Activated naive CD8-positive, alpha-beta T cell treated with anti-CD3 and anti-CD28 coated beads, Interleukin-2, amount 10 ng/mL, durations not matched to agents 7 days and 5 days (primary cell): ENCODE results near the gene SMARCAD1. TPM values are rescaled to one million over a fixed set of nuclear protein-coding genes. Genes with fewer than 3 reads are reported as not detected.

Experiments
- ATAC-seq: fragments of 150-1000 bp; cut with Tn5 transposase; one replicate; pipeline ENCODE4 v1.10.0; 2021; ENCODE audit warnings: low read depth, moderate library complexity
- POLR2A ChIA-PET: fragments of 350-600 bp; sonication (Branson Sonifier 250); formaldehyde crosslinking; loops from one replicate; lab custom pipeline; 2021; ENCODE audit warnings: antibody characterized with exemption; lab: Charles Lee
- DNase-seq: peaks from one replicate; pipeline ENCODE4 v3.0.0; 2021
- H3K27ac Mint-ChIP-seq: one replicate; pipeline ENCODE4 v1.8.0; 2022; ENCODE audit warnings: mild to moderate bottlenecking, mixed read lengths
- H3K27me3 Mint-ChIP-seq: one replicate; pipeline ENCODE4 v1.8.0; 2022; ENCODE audit warnings: mild to moderate bottlenecking, moderate library complexity, mixed read lengths
- H3K36me3 Mint-ChIP-seq: one replicate; pipeline ENCODE4 v1.8.0; 2021; ENCODE audit warnings: mild to moderate bottlenecking, mixed read lengths
- H3K4me1 Mint-ChIP-seq: one replicate; pipeline ENCODE4 v1.8.0; 2021; ENCODE audit warnings: mixed read lengths
- H3K4me3 Mint-ChIP-seq: one replicate; pipeline ENCODE4 v1.8.0; 2022; ENCODE audit warnings: mild to moderate bottlenecking, moderate library complexity, mixed read lengths
- H3K9me3 Mint-ChIP-seq: one replicate; pipeline ENCODE4 v1.8.0; 2021; ENCODE audit warnings: mixed read lengths
- total RNA-seq, 2 experiments: library from RNA; stranded (reverse); gene quantifications; one replicate each; pipeline ENCODE4 v1.2.3, GENCODE V29; 2021

Gene SMARCAD1, protein sequence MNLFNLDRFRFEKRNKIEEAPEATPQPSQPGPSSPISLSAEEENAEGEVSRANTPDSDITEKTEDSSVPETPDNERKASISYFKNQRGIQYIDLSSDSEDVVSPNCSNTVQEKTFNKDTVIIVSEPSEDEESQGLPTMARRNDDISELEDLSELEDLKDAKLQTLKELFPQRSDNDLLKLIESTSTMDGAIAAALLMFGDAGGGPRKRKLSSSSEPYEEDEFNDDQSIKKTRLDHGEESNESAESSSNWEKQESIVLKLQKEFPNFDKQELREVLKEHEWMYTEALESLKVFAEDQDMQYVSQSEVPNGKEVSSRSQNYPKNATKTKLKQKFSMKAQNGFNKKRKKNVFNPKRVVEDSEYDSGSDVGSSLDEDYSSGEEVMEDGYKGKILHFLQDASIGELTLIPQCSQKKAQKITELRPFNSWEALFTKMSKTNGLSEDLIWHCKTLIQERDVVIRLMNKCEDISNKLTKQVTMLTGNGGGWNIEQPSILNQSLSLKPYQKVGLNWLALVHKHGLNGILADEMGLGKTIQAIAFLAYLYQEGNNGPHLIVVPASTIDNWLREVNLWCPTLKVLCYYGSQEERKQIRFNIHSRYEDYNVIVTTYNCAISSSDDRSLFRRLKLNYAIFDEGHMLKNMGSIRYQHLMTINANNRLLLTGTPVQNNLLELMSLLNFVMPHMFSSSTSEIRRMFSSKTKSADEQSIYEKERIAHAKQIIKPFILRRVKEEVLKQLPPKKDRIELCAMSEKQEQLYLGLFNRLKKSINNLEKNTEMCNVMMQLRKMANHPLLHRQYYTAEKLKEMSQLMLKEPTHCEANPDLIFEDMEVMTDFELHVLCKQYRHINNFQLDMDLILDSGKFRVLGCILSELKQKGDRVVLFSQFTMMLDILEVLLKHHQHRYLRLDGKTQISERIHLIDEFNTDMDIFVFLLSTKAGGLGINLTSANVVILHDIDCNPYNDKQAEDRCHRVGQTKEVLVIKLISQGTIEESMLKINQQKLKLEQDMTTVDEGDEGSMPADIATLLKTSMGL
- total RNA-seq, result 10 to 100 TPM; 26.1 to 27.7 TPM

DNA sequence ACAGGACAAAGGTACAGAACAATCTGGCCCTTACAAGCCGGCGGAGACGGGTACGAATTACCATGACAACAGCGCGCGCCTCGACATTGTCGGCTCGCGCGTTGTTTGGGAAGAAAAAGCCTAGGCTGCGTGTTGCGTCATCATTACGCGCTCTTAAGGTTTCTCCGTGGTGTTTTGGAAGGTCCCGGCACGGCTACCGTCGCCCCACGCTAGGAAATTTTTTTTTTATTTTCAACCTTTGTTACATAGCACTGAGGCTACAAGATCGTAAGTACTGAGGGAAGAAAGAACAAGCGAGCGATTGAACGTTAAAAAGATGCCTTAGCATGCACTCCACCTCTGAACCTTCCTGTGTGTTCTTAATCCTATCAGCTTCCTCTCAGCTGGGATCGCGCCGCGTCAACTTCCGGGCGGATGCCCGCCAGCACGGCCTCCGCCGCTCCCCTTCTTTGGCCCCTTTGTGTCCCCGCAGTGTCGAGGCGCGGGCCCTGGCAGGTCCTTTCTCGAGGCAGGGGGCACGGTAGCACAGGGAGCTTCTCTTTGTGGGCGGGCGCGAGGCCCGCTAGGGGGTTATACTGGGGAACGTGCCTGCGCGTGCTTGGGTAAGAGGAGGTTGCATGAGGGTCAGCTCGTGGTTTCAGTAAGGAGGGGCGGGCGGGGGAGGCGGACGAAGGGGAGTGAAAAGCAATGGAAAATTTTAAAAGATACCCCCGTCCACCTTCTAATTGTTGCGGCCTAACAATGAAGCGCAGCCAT, at the start of gene SMARCAD1:
Gene SMARCAD1 (plus strand): TSS at position 397 of the 756 bp plus-strand sequence. CDS start 530 bp downstream, outside the sequence.
- Mint-ChIP-seq H3K27me3 (peaks cover 5% of the 10 kb centered on the region), H3K27ac (peak within 1 kb of the TSS; percentile 98), H3K9me3 (no peaks in the 10 kb centered on the region), H3K36me3 (peaks cover 20% of the 10 kb centered on the region), H3K4me1 (peaks cover 28% of the 10 kb centered on the region), H3K4me3 (peak within 1 kb of the TSS; percentile 94)
- DNase-seq, result peak; percentile 84
- ATAC-seq, result peak; percentile 97
- POLR2A ChIA-PET, result interaction anchor here (0.7 kb wide), 1 partner anchor 10 kb away, joined by 3 read pairs; no protein-coding TSS in a partner anchor

DNA sequence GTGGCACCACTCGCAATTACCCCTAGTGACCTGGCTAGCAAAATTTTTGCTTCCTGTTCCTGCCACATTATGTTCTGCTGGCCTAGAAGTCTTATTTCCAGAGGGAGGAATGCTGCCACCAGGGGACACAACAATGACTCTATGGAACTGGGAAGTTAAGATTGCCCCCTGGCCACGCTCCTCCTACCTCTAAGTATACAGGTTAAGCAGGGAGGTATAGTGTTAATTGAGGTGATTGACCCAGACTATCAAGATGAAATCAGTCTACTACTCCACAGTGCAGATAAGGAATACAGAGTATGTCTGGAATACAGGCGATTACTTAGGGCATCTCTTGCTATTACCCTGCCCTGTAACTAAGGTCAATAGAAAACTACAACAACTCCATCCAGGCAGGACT, 48.8 kb upstream of the SMARCAD1 start:
- POLR2A ChIA-PET, result no interaction called here
- H3K9me3 Mint-ChIP-seq, result no peaks in the 10 kb centered on the region
- no peaks in the 10 kb centered on the region for H3K36me3 Mint-ChIP-seq
- no peak overlapping the region for H3K27ac Mint-ChIP-seq
- H3K4me3 Mint-ChIP-seq, result no peak overlapping the region
- ATAC-seq (no peak), DNase-seq (no peak)
- H3K4me1 Mint-ChIP-seq, result no peaks in the 10 kb centered on the region
- H3K27me3 Mint-ChIP-seq, result no peaks in the 10 kb centered on the region

DNA sequence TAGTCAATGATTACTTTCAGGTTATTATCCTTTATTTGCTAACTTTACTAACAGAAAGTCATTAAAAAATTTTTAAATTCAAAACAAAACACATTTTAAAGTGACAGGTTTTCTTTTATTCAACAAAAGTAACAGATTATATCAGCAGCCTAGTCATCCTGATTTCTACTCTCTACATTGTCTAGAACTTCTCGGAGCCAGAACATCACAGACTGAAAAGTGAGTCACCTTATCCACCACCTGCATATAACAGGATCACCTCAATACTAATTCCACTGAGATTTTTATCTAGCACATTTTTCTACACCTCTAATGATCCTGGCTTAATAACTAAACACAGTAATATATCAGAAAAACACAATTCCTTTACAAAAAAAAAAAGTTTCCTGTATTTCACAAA, 47.9 kb upstream of the SMARCAD1 start:
- Mint-ChIP-seq H3K27me3 (no peaks in the 10 kb centered on the region), H3K27ac (no peak overlapping the region), H3K9me3 (no peaks in the 10 kb centered on the region), H3K4me1 (no peaks in the 10 kb centered on the region), H3K4me3 (no peak overlapping the region), H3K36me3 (no peaks in the 10 kb centered on the region)
- ATAC-seq (no peak), DNase-seq (no peak)
- POLR2A ChIA-PET, result no interaction called here

DNA sequence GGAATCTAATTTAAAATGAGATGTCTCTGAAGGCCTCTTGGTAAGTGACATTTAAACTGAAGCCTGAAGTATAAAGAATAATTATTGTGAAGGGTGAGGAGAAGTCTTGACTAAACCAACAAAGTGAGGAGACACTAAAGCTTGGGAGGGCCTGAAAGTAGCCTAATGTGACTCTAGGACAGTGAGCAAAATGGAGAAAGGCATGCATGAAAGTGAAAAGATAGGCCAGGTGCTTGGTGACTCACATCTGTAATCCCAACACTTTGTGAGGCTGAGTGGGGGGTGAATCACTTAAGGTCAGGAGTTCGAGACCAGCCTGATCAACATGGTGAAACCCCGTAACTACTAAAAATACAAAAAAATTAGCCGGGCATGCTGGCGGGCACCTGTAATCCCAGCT, 46.9 kb upstream of the SMARCAD1 start:
- no peak for ATAC-seq
- Mint-ChIP-seq H3K27ac (no peak overlapping the region), H3K4me3 (no peak overlapping the region), H3K9me3 (no peaks in the 10 kb centered on the region), H3K4me1 (no peaks in the 10 kb centered on the region), H3K27me3 (no peaks in the 10 kb centered on the region), H3K36me3 (no peaks in the 10 kb centered on the region)
- POLR2A ChIA-PET, result no interaction called here
- DNase-seq, result no peak

DNA sequence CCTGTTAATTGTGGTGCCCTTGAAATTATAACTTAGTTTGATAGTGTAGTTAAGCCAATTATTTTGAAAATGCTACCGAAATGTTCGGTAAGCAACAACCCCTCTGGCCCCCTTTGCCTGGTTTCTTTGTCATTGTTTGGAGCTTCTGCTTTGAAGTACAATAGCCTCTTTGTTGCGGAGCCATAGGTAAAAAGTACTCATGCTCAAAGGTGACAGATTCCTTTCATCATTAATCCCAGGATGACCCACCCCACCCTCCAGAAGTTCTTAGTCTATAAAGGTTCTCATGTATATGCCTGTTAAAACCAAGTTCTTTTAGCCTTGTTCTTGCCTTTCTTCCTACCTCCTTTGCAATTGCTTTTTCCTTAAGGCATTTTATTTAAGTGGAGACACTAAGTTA, 42.4 kb upstream of the SMARCAD1 start:
- H3K9me3 Mint-ChIP-seq, result peaks cover 1% of the 10 kb centered on the region
- no peaks in the 10 kb centered on the region for H3K4me1 Mint-ChIP-seq
- no peak for DNase-seq
- no peak overlapping the region for H3K27ac Mint-ChIP-seq
- no peak overlapping the region for H3K4me3 Mint-ChIP-seq
- ATAC-seq, result no peak
- POLR2A ChIA-PET, result no interaction called here
- no peaks in the 10 kb centered on the region for H3K27me3 Mint-ChIP-seq
- no peaks in the 10 kb centered on the region for H3K36me3 Mint-ChIP-seq

DNA sequence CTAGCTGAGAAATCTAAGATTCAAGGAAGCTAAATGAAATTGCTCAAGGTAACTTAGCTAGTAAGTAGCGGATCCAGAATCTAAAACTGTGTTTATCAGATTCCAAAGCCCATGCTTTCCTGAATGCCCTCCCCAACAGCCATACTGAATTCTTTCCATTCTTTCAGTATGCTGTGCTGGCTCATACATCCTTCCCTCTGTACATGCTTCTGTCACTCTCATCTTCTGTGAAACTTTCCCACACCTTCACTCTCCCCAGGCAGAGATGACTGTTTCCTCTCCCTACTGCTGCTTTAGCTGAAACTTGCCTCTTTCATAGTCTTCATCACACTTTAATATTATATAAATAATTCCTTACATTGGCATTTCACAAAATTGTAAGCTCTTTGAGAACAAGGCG, 39.3 kb upstream of the SMARCAD1 start:
- Mint-ChIP-seq H3K27ac (no peak overlapping the region), H3K9me3 (peaks cover 1% of the 10 kb centered on the region), H3K36me3 (no peaks in the 10 kb centered on the region), H3K27me3 (no peaks in the 10 kb centered on the region), H3K4me3 (no peak overlapping the region), H3K4me1 (no peaks in the 10 kb centered on the region)
- POLR2A ChIA-PET, result no interaction called here
- no peak for ATAC-seq
- no peak for DNase-seq

DNA sequence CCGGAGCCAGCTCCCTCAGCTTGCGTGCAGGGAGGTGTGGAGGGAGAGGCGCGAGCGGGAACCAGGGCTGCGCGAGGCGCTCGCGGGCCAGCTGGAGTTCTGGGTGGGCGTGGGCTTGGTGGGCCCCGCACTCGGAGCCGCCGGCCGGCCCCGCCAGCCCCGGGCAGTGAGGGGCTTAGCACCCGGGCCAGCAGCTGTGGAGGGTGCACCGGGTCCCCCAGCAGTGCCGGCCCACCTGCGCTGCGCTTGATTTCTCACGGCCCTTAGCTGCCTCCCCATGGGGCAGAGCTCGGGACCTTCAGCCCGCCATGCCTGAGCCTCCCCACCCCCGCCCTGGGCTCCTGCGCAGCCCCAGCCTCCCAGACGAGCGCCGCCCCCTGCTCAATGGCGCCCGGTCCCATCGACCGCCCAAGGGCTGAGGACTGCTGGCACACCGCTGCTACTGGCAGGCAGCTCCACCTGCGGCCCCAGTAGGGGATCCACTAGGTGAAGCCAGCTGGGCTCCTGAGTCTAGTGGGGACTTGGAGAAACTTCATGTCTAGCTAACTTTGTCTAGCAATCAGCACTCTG, 37.8 kb upstream of the SMARCAD1 start:
- Mint-ChIP-seq H3K27me3 (no peaks in the 10 kb centered on the region), H3K36me3 (no peaks in the 10 kb centered on the region), H3K27ac (no peak overlapping the region), H3K4me1 (no peaks in the 10 kb centered on the region), H3K9me3 (peaks cover 1% of the 10 kb centered on the region), H3K4me3 (no peak overlapping the region)
- DNase-seq, result no peak
- ATAC-seq, result no peak
- POLR2A ChIA-PET, result no interaction called here

DNA sequence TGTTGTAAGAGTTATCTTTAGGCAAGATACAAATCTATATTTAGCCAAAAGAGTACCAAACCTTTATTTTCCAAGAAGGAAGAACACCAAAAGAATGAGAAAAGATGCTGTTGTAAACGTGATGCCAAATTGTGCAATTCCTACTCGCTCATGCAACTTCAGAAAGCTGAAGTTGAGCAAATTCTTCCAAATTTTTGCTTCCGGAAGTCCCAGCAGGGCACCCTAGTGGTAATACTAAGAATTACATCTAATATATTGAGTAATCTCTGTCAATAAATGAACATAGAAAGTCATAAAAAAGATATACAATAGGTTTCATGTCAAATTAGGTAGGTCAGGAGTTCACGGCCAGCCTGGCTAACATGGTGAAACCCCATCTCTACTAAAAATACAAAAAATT, 36.0 kb upstream of the SMARCAD1 start:
- Mint-ChIP-seq H3K4me3 (no peak overlapping the region), H3K27me3 (no peaks in the 10 kb centered on the region), H3K9me3 (peaks cover 1% of the 10 kb centered on the region), H3K27ac (no peak overlapping the region), H3K4me1 (no peaks in the 10 kb centered on the region), H3K36me3 (no peaks in the 10 kb centered on the region)
- ATAC-seq, result no peak
- no peak for DNase-seq
- POLR2A ChIA-PET, result no interaction called here

DNA sequence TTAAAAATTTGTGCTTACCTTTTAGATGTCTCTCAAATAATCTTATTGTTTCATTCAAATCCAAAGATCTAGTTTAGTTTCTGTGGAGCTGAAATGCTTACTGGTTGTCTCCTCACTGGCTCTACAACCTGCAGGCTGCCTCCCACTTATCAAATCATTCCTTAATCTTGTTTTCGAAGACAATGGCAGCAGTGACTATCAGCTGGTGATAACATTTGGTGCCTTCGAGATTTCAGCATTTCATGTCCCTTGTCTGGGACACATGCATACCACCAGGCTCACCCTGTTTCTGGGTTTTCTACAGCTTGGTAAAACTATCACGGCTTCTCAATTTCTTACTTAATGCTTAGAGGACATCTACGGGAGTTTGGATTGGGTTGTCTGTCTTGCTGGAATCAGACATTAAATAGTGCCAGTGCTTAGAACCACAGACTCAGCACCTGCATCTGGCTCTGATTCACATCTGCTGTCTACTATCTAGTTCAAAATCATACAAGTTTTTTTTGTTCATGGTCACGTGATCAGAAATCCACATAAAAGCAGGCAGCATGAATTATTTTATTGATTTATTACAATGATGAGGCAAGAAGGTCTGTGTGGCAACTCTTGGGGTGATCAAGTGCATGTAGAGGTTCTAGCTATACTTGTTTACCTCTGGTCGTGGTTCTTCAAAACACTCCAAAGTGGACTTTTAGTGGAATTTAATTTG, 32.0 kb upstream of the SMARCAD1 start:
- Mint-ChIP-seq H3K9me3 (no peaks in the 10 kb centered on the region), H3K27ac (no peak overlapping the region), H3K4me3 (no peak overlapping the region), H3K4me1 (no peaks in the 10 kb centered on the region), H3K36me3 (no peaks in the 10 kb centered on the region), H3K27me3 (no peaks in the 10 kb centered on the region)
- POLR2A ChIA-PET, result no interaction called here
- DNase-seq, result no peak
- no peak for ATAC-seq

DNA sequence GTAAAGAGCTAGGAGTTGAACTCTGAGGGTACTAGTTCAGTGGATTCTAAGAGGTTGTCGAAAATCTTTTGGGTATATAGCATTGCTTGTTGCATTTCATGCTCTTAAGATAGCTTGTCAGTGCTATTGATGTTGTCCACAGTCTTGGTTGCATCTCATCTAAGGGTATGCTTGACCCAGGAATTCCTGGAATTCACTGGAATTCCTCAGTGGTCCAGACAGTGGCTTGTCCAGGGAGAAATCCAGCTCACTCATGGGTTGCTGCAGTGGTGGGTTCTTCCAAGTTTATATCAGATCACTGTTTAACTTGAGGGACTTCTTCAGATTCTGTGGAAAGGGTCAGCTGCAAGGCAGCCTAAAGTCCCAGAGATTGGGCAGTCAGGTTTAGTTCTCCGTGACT, 29.8 kb upstream of the SMARCAD1 start:
- Mint-ChIP-seq H3K27ac (no peak overlapping the region), H3K4me3 (no peak overlapping the region), H3K4me1 (no peaks in the 10 kb centered on the region), H3K27me3 (peaks cover under 1% of the 10 kb centered on the region), H3K9me3 (no peaks in the 10 kb centered on the region), H3K36me3 (no peaks in the 10 kb centered on the region)
- POLR2A ChIA-PET, result no interaction called here
- DNase-seq (no peak), ATAC-seq (no peak)

DNA sequence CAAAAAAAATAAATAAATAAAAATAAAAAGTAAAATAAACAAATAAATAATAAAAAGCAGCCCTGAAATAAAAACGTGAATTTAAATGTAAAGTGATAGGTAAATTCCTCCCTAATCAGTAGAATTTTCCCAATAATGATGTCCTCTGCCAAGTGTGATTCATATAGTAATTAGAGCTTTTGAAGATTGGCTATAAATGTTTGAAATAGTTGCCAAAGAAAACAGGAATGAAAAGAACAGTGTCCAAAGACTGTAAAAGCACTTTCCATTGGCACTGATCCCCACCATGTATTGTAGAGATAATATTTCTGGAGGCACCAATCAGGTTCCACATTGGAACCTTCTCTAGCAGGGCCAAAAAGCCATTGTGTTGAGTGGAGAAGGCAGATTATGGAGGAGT, 25.9 kb upstream of the SMARCAD1 start:
- POLR2A ChIA-PET, result no interaction called here
- Mint-ChIP-seq H3K36me3 (no peaks in the 10 kb centered on the region), H3K9me3 (no peaks in the 10 kb centered on the region), H3K4me1 (no peaks in the 10 kb centered on the region), H3K27me3 (peaks cover 3% of the 10 kb centered on the region), H3K27ac (no peak overlapping the region), H3K4me3 (no peak overlapping the region)
- DNase-seq, result no peak
- no peak for ATAC-seq

DNA sequence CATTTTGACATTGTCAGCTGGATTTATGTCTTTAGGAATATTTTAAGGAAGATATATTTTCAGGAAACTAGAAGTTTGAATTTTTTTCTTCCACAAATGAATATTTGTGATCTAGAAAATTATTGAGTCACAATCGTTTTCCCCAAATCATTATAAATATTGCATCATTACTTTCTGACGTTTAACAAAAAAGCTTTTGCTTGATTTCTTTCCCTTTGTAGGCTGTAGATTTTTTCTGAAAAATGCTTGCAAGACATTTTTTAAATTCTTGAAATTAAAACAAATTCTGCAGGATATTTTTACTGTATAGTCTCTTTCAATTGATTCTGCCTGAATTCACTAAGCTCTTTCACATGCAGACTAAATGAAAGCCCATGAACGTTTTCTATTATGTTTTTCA, 4.9 kb upstream of the SMARCAD1 start:
- Mint-ChIP-seq H3K4me1 (no peaks in the 10 kb centered on the region), H3K4me3 (no peak overlapping the region)

More for the DNA sequence above, 4.9 kb upstream of the SMARCAD1 start:
- peaks cover 9% of the 10 kb centered on the region for H3K27me3 Mint-ChIP-seq
- DNase-seq (no peak), ATAC-seq (no peak)
- POLR2A ChIA-PET, result no interaction called here
- H3K36me3 Mint-ChIP-seq, result no peaks in the 10 kb centered on the region
- no peak overlapping the region for H3K27ac Mint-ChIP-seq
- H3K9me3 Mint-ChIP-seq, result no peaks in the 10 kb centered on the region
